Right hindlimb (tissue), 1 donor: ENCODE measurements around the gene AIG1.
A peak's percentile ranks its signal among the peaks of the same experiment; 100 is the strongest.

Experiments used
- DNase-seq: peaks from one replicate; pipeline ENCODE4 v3.0.0-alpha.2; 2018

Gene AIG1

GRCh38 chr6:143200167-143200770 is 139.6 kb downstream of the AIG1 start:
- no peak for DNase-seq

- no peak for DNase-seq
Observed at GRCh38 chr6:143204045-143204444, 143.4 kb downstream of the AIG1 start.

GRCh38 chr6:143205131-143205535 is 144.4 kb downstream of the AIG1 start:
- DNase-seq: no peak

- no peak for DNase-seq
Observed at GRCh38 chr6:143205585-143205984, 144.9 kb downstream of the AIG1 start.

- DNase-seq: peak; percentile 49
Observed at GRCh38 chr6:143205991-143206390, 145.3 kb downstream of the AIG1 start.

- DNase-seq: no peak
Observed at GRCh38 chr6:143206550-143206949, 145.9 kb downstream of the AIG1 start.

- no peak for DNase-seq
Observed at GRCh38 chr6:143210420-143210819, 149.7 kb downstream of the AIG1 start.

GRCh38 chr6:143213859-143214376 is 153.2 kb downstream of the AIG1 start:
- DNase-seq: no peak

- DNase-seq: no peak
Observed at GRCh38 chr6:143215363-143215762, 154.7 kb downstream of the AIG1 start.

- DNase-seq: no peak
Observed at GRCh38 chr6:143215771-143216170, 155.1 kb downstream of the AIG1 start.

GRCh38 chr6:143218233-143218632 is 157.5 kb downstream of the AIG1 start:
- DNase-seq: no peak

- no peak for DNase-seq
Observed at GRCh38 chr6:143221698-143222097, 161.0 kb downstream of the AIG1 start.

GRCh38 chr6:143222310-143222709 is 161.6 kb downstream of the AIG1 start:
- no peak for DNase-seq

- peak; percentile 75 for DNase-seq
Observed at GRCh38 chr6:143222801-143223231, 162.1 kb downstream of the AIG1 start.

GRCh38 chr6:143223895-143224294 is 163.2 kb downstream of the AIG1 start:
- peak; percentile 27 for DNase-seq

GRCh38 chr6:143224516-143224915 is 163.8 kb downstream of the AIG1 start:
- DNase-seq: no peak

- DNase-seq: no peak
Observed at GRCh38 chr6:143225929-143226328, 165.2 kb downstream of the AIG1 start.

GRCh38 chr6:143227675-143228074 is 167.0 kb downstream of the AIG1 start:
- no peak for DNase-seq

- no peak for DNase-seq
Observed at GRCh38 chr6:143229400-143229799, 168.7 kb downstream of the AIG1 start.

GRCh38 chr6:143232849-143233248 is 172.2 kb downstream of the AIG1 start:
- no peak for DNase-seq

- no peak for DNase-seq
Observed at GRCh38 chr6:143233554-143234285, 173.0 kb downstream of the AIG1 start.

- no peak for DNase-seq
Observed at GRCh38 chr6:143234734-143235133, 174.0 kb downstream of the AIG1 start.

- no peak for DNase-seq
Observed at GRCh38 chr6:143236151-143236798, 175.6 kb downstream of the AIG1 start.

- no peak for DNase-seq
Observed at GRCh38 chr6:143238306-143238705, 177.6 kb downstream of the AIG1 start.
